SK-N-SH treated with all-trans-retinoic acid at 6 μM for 48 hours (cell line): ENCODE data around the gene DEFB114.

ENCODE experiments used
- ARNTL ChIP-seq: fragments of 450-650 bp; formaldehyde crosslinking; IDR thresholded peaks from 2 replicates; pipeline ENCODE4 v1.5.0; 2020; ENCODE audit warnings: low read depth, mild to moderate bottlenecking, moderate library complexity, borderline replicate concordance
- OSR1 ChIP-seq: fragments of 250-450 bp; sonication (Bioruptor Pico); IDR thresholded peaks from 2 replicates; pipeline ENCODE4 v1.8.0; 2022; ENCODE audit warnings: moderate library complexity, mild to moderate bottlenecking, inconsistent platforms
- PPARA ChIP-seq: fragments of 250-450 bp; sonication (Bioruptor Pico); IDR thresholded peaks from 2 replicates; pipeline ENCODE4 v1.5.0; 2020; ENCODE audit warnings: mild to moderate bottlenecking, borderline replicate concordance
- SNAI2 ChIP-seq: fragments of 250-450 bp; sonication (Bioruptor Pico); IDR thresholded peaks from 2 replicates; pipeline ENCODE4 v1.5.0; 2020; ENCODE audit warnings: mild to moderate bottlenecking, moderate library complexity
- TF ChIP-seq, protein P1 (sequence below): fragments of 250-450 bp; sonication (Bioruptor Pico); IDR thresholded peaks from 2 replicates; pipeline ENCODE4 v1.8.0; 2020; ENCODE audit warnings: mild to moderate bottlenecking, moderate library complexity, borderline replicate concordance

DNA sequence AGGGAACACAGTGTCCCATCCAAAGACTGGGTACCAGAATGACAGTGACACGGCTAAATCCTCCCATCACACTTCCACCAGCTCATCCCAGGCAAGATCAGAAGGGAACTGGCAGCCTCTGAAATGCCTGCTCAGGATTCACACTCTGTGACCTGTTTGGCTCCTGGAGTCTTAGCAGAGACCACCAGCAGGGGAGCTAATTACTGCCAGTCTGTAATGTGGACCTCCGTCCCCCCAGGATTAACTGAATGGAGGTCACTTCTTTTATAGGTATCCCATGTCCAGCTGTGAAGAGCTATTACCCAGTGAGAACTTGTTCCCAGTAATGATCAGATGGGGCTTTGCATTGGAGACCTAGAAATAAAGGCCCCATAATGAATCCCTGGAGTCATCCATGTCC lies 45.2 kb downstream of the DEFB114 start:
- TF ChIP-seq, protein P1, sequence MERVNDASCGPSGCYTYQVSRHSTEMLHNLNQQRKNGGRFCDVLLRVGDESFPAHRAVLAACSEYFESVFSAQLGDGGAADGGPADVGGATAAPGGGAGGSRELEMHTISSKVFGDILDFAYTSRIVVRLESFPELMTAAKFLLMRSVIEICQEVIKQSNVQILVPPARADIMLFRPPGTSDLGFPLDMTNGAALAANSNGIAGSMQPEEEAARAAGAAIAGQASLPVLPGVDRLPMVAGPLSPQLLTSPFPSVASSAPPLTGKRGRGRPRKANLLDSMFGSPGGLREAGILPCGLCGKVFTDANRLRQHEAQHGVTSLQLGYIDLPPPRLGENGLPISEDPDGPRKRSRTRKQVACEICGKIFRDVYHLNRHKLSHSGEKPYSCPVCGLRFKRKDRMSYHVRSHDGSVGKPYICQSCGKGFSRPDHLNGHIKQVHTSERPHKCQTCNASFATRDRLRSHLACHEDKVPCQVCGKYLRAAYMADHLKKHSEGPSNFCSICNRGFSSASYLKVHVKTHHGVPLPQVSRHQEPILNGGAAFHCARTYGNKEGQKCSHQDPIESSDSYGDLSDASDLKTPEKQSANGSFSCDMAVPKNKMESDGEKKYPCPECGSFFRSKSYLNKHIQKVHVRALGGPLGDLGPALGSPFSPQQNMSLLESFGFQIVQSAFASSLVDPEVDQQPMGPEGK (CRISPR knock-in tag) = no peak
- no peak for TF ChIP-seq SNAI2
- TF ChIP-seq ARNTL (CRISPR knock-in tag) = no peak
- TF ChIP-seq PPARA (CRISPR knock-in tag) = no peak
- no peak for TF ChIP-seq OSR1 (CRISPR knock-in tag)
